PC-9 (cell line): ENCODE data around the gene DAPK2.

ENCODE experiments used
- EZH2 ChIP-seq: fragments of 200-600 bp; sonication (generic); IDR thresholded peaks from 2 replicates; pipeline ENCODE4 v1.8.0; 2017; ENCODE audit warnings: antibody characterized with exemption, low read depth
- TF ChIP-seq, protein P1 (sequence below): fragments of 200-600 bp; sonication (generic); conservative IDR thresholded peaks from 2 replicates; pipeline ENCODE4 v1.6.1; 2017; ENCODE audit warnings: mixed run types, antibody characterized with exemption, mild to moderate bottlenecking, moderate library complexity

DNA sequence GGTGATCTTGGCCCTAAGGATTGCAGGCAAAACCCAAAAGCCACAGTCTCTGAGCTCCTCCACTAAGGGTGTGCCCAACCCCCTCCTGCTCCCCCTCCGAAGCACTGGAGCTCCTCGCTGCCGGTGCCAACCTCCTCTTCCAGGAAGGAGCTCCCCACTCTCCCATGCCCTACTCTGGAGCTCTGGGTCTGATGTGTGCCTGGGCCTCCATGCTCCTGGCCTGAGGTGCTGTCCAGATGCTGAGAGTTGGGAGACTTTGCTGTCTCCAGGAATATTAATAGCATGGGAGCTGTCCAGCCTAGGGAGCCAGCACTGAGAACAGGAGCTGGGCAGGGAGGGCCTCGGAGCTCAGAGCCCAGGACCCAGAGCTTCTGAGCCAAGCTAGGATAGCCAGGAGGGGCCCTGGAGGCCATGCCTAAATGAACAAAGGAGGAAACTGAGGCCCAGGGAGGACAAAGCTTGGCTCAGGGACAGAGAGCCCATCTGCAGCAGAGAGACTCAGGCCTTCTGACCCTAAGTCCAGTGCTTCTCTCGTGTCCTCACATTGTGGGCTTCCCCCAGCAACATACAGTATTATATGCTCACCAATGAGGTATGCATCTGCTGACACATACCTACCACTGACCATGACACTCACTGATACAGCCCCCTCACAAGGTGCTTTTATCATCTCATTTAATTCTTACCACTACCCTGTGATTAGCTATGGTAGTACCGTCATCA is 175.6 kb downstream of the DAPK2 start:
- TF ChIP-seq, protein P1, sequence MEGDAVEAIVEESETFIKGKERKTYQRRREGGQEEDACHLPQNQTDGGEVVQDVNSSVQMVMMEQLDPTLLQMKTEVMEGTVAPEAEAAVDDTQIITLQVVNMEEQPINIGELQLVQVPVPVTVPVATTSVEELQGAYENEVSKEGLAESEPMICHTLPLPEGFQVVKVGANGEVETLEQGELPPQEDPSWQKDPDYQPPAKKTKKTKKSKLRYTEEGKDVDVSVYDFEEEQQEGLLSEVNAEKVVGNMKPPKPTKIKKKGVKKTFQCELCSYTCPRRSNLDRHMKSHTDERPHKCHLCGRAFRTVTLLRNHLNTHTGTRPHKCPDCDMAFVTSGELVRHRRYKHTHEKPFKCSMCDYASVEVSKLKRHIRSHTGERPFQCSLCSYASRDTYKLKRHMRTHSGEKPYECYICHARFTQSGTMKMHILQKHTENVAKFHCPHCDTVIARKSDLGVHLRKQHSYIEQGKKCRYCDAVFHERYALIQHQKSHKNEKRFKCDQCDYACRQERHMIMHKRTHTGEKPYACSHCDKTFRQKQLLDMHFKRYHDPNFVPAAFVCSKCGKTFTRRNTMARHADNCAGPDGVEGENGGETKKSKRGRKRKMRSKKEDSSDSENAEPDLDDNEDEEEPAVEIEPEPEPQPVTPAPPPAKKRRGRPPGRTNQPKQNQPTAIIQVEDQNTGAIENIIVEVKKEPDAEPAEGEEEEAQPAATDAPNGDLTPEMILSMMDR: no peak
- TF ChIP-seq EZH2: no peak
